ENCODE measurements around the gene CUX1. TPM values are rescaled to one million over a fixed set of nuclear protein-coding genes. Genes with fewer than 3 reads are reported as not detected.

The CUX1 gene
- total RNA-seq, 2 experiments from 2014 or later: 35.6 to 38.0 TPM

- H3K4me3 Mint-ChIP-seq: no peak overlapping the region
- no peak for DNase-seq
- no peaks in the 10 kb centered on the region for H3K27me3 Mint-ChIP-seq
- H3K9me3 ChIP-seq (ENCODE audit: control insufficient read depth in 1 of 2, insufficient read depth in 1 of 2, low read length in 2 of 2): no peaks in the 10 kb centered on the region
- intact Hi-C loops (cut with DNase I, micrococcal nuclease): no loop called here
- no peak overlapping the region for H3K27ac ChIP-seq (ENCODE audit: low read depth in 1 of 2, low read length in 2 of 2)
- no peaks in the 10 kb centered on the region for H3K4me1 Mint-ChIP-seq (ENCODE audit: low read depth)
- no peak overlapping the region for H3K27ac Mint-ChIP-seq
- H3K27me3 ChIP-seq (ENCODE audit: control insufficient read depth in 1 of 2, insufficient read depth in 2 of 2, low read length in 2 of 2): no peaks in the 10 kb centered on the region
- ATAC-seq (ENCODE audit: poor library complexity): no peak
- H3K9me3 Mint-ChIP-seq: no peaks in the 10 kb centered on the region
- no peak for TF ChIP-seq CTCF (IDR thresholded peaks at IDR 0.05)
- H3K36me3 ChIP-seq (ENCODE audit: insufficient read depth, low read length): no peaks in the 10 kb centered on the region
- POLR2A ChIA-PET: no interaction called here
- no peaks in the 10 kb centered on the region for H3K4me1 ChIP-seq (ENCODE audit: insufficient read depth, low read length)
- no peaks in the 10 kb centered on the region for H3K36me3 Mint-ChIP-seq (ENCODE audit: low read depth)
- CTCF ChIA-PET: no interaction called here
- no peak overlapping the region for H3K4me3 ChIP-seq (ENCODE audit: low read length)
These were observed 449.1 kb downstream of the CUX1 start for GRCh38 chr7:102266541-102266940.

GRCh38 chr7:102268635-102269034 is 451.2 kb downstream of the CUX1 start:
- Mint-ChIP-seq H3K4me1 (ENCODE audit: low read depth) (no peaks in the 10 kb centered on the region), H3K9me3 (no peaks in the 10 kb centered on the region), H3K4me3 (no peak overlapping the region), H3K27ac (no peak overlapping the region), H3K27me3 (no peaks in the 10 kb centered on the region), H3K36me3 (ENCODE audit: low read depth) (no peaks in the 10 kb centered on the region)
- TF ChIP-seq CTCF (IDR thresholded peaks at IDR 0.05): no peak
- DNase-seq (no peak), ATAC-seq (ENCODE audit: poor library complexity) (no peak)
- Histone ChIP-seq H3K36me3 (ENCODE audit: insufficient read depth, low read length) (no peaks in the 10 kb centered on the region), H3K4me1 (ENCODE audit: insufficient read depth, low read length) (peaks cover 4% of the 10 kb centered on the region), H3K27ac (ENCODE audit: low read depth in 1 of 2, low read length in 2 of 2) (no peak overlapping the region), H3K9me3 (ENCODE audit: control insufficient read depth in 1 of 2, insufficient read depth in 1 of 2, low read length in 2 of 2) (no peaks in the 10 kb centered on the region), H3K27me3 (ENCODE audit: control insufficient read depth in 1 of 2, insufficient read depth in 2 of 2, low read length in 2 of 2) (no peaks in the 10 kb centered on the region), H3K4me3 (ENCODE audit: low read length) (no peak overlapping the region)
- POLR2A ChIA-PET: no interaction called here
- CTCF ChIA-PET: interaction anchor here (0.6 kb wide), 1 partner anchor 750 kb away, joined by 3 read pairs; no protein-coding TSS in a partner anchor
- intact Hi-C loops (cut with DNase I, micrococcal nuclease): no loop called here

- ATAC-seq (ENCODE audit: poor library complexity) (no peak), DNase-seq (no peak)
- POLR2A ChIA-PET: no interaction called here
- Histone ChIP-seq H3K36me3 (ENCODE audit: insufficient read depth, low read length) (no peaks in the 10 kb centered on the region), H3K4me1 (ENCODE audit: insufficient read depth, low read length) (peaks cover 4% of the 10 kb centered on the region), H3K4me3 (ENCODE audit: low read length) (no peak overlapping the region), H3K27me3 (ENCODE audit: control insufficient read depth in 1 of 2, insufficient read depth in 2 of 2, low read length in 2 of 2) (no peaks in the 10 kb centered on the region), H3K27ac (ENCODE audit: low read depth in 1 of 2, low read length in 2 of 2) (no peak overlapping the region), H3K9me3 (ENCODE audit: control insufficient read depth in 1 of 2, insufficient read depth in 1 of 2, low read length in 2 of 2) (no peaks in the 10 kb centered on the region)
- intact Hi-C loops (cut with DNase I, micrococcal nuclease): loop anchor here in 1 of 2 experiments (5.0 kb wide), 1 partner anchor 908 kb away; the partner anchor contains the start of gene COL26A1
- no peak for TF ChIP-seq CTCF (IDR thresholded peaks at IDR 0.05)
- H3K36me3 Mint-ChIP-seq (ENCODE audit: low read depth): no peaks in the 10 kb centered on the region
- no peak overlapping the region for H3K4me3 Mint-ChIP-seq
- no peaks in the 10 kb centered on the region for H3K4me1 Mint-ChIP-seq (ENCODE audit: low read depth)
- no peaks in the 10 kb centered on the region for H3K27me3 Mint-ChIP-seq
- H3K9me3 Mint-ChIP-seq: no peaks in the 10 kb centered on the region
- CTCF ChIA-PET: no interaction called here
- no peak overlapping the region for H3K27ac Mint-ChIP-seq
These were observed 452.9 kb downstream of the CUX1 start for GRCh38 chr7:102270178-102270887.
